HG02981 (cell line): ENCODE results near the gene RGS6.
A peak's percentile ranks its signal among the peaks of the same experiment; 100 is the strongest.

Source experiments
- ATAC-seq: cut with Tn5 transposase; IDR thresholded peaks from one replicate; pipeline ENCODE4 v1.9.1; 2021; ENCODE audit warnings: mild to moderate bottlenecking, moderate library complexity; ENCODE audit not compliant: unreplicated experiment

Gene RGS6

GRCh38 chr14:72518809-72519377 is 586.7 kb downstream of the RGS6 start:
- peak; percentile 78 for ATAC-seq

GRCh38 chr14:72519543-72519942 is 587.3 kb downstream of the RGS6 start:
- peak; percentile 9 for ATAC-seq

GRCh38 chr14:72521045-72521444 is 588.8 kb downstream of the RGS6 start:
- no peak for ATAC-seq

- ATAC-seq, result no peak
These were observed 589.9 kb downstream of the RGS6 start for GRCh38 chr14:72521968-72522741.

- ATAC-seq, result no peak
These were observed 590.6 kb downstream of the RGS6 start for GRCh38 chr14:72522847-72523246.

- no peak for ATAC-seq
These were observed 591.4 kb downstream of the RGS6 start for GRCh38 chr14:72523424-72524294.

GRCh38 chr14:72524295-72524629 is 592.0 kb downstream of the RGS6 start:
- no peak for ATAC-seq

GRCh38 chr14:72525087-72525915 is 593.1 kb downstream of the RGS6 start:
- ATAC-seq, result no peak

GRCh38 chr14:72527591-72527990 is 595.4 kb downstream of the RGS6 start:
- no peak for ATAC-seq

GRCh38 chr14:72528059-72528862 is 596.0 kb downstream of the RGS6 start:
- ATAC-seq, result no peak

GRCh38 chr14:72528863-72529175 is 596.6 kb downstream of the RGS6 start:
- ATAC-seq, result no peak

- ATAC-seq, result no peak
These were observed 600.6 kb downstream of the RGS6 start for GRCh38 chr14:72532686-72533454.

GRCh38 chr14:72535485-72535884 is 603.3 kb downstream of the RGS6 start:
- peak; percentile 86 for ATAC-seq

GRCh38 chr14:72538387-72538786 is 606.2 kb downstream of the RGS6 start:
- ATAC-seq, result no peak

GRCh38 chr14:72539661-72540315 is 607.6 kb downstream of the RGS6 start:
- ATAC-seq, result no peak

- no peak for ATAC-seq
These were observed 608.6 kb downstream of the RGS6 start for GRCh38 chr14:72540836-72541235.

- ATAC-seq, result no peak
These were observed 609.3 kb downstream of the RGS6 start for GRCh38 chr14:72541546-72541945.

GRCh38 chr14:72543341-72543740 is 611.1 kb downstream of the RGS6 start:
- no peak for ATAC-seq
